SK-N-SH (cell line): ENCODE data around the gene GRM2. TPM values are rescaled to one million over a fixed set of nuclear protein-coding genes. Genes with fewer than 3 reads are reported as not detected.

Experiments used
- CTCF ChIA-PET: fragments of 300-600, 350-600 bp; formaldehyde crosslinking; extraction: SDS; loops from one replicate; lab custom pipeline; 2021; lab: Yijun Ruan, JAX
- POLR2A ChIA-PET: fragments of 350-600 bp; sonication (Branson Sonifier 250); formaldehyde crosslinking; extraction: SDS; loops from one replicate; lab custom pipeline; 2020; ENCODE audit warnings: antibody characterized with exemption, inconsistent platforms; lab: Yijun Ruan, JAX
- DNase-seq: peaks from one replicate; pipeline ENCODE4 v3.0.0; 2012
- H2AFZ ChIP-seq: fragments of 200-600 bp; sonication (generic); 2 replicates; pipeline ENCODE4 v1.8.1; 2016; ENCODE audit warnings: antibody characterized with exemption, mild to moderate bottlenecking, low read depth
- H3F3A ChIP-seq: fragments of 200-600 bp; sonication (generic); replicated peaks from 2 replicates; pipeline ENCODE3; 2016; ENCODE audit warnings: antibody characterized with exemption, mild to moderate bottlenecking; ENCODE audit not compliant: insufficient read depth
- H3K27ac ChIP-seq, 2 experiments: fragments of 200-500 bp in 1 of 2; fragments of 200-600 bp in 1 of 2; sonication (Bioruptor generic) in 1 of 2; sonication (generic), shearing (Covaris generic) in 1 of 2; 2 replicates each; pipeline versions ENCODE4 v1.5.1 to v1.6.1; 2014 to 2016; ENCODE audit warnings: low read depth in 2 of 2, inconsistent platforms in 1 of 2, low read length in 1 of 2, mild to moderate bottlenecking in 1 of 2, mixed read lengths in 1 of 2
- H3K27me3 ChIP-seq: fragments of 200-600 bp; sonication (generic), shearing (Covaris generic); 2 replicates; pipeline ENCODE4 v1.6.1; 2016; ENCODE audit warnings: mixed run types; ENCODE audit not compliant: insufficient read depth
- H3K36me3 ChIP-seq, 2 experiments: fragments of 200-500 bp in 1 of 2; fragments of 200-600 bp in 1 of 2; sonication (Bioruptor generic) in 1 of 2; sonication (generic) in 1 of 2; replicated peaks in 1 of 2; 2 replicates each; pipeline versions ENCODE3 to v1.5.1; 2014 to 2016; ENCODE audit warnings: low read length in 1 of 2, mild to moderate bottlenecking in 1 of 2; ENCODE audit not compliant: insufficient read depth in 2 of 2, control insufficient read depth in 1 of 2
- H3K4me1 ChIP-seq, 2 experiments: fragments of 200-500 bp in 1 of 2; fragments of 200-600 bp in 1 of 2; sonication (Bioruptor generic) in 1 of 2; sonication (generic), shearing (Covaris generic) in 1 of 2; 2 replicates each; pipeline versions ENCODE4 v1.5.1 to v1.6.1; 2014 to 2016; ENCODE audit warnings: low read depth in 1 of 2, low read length in 1 of 2, mixed run types in 1 of 2; ENCODE audit not compliant: insufficient read depth in 2 of 2, control insufficient read depth in 1 of 2
- H3K4me2 ChIP-seq: fragments of 200-600 bp; sonication (generic), shearing (Covaris generic); 2 replicates; pipeline ENCODE4 v1.6.1; 2017; ENCODE audit warnings: mixed run types
- H3K4me3 ChIP-seq, 2 experiments: fragments of 200-500 bp in 1 of 2; fragments of 200-600 bp in 1 of 2; sonication (Bioruptor generic) in 1 of 2; sonication (generic), shearing (Covaris generic) in 1 of 2; 2 replicates each; pipeline versions ENCODE4 v1.5.1 to v1.8.1; 2014 to 2016; ENCODE audit warnings: low read depth in 2 of 2, inconsistent platforms in 1 of 2, low read length in 1 of 2, mild to moderate bottlenecking in 1 of 2, mixed read lengths in 1 of 2, moderate library complexity in 1 of 2
- H3K79me2 ChIP-seq: fragments of 200-600 bp; sonication (generic); 2 replicates; pipeline ENCODE4 v1.8.1; 2017; ENCODE audit warnings: mild to moderate bottlenecking; ENCODE audit not compliant: insufficient read depth
- H3K9ac ChIP-seq: fragments of 200-600 bp; sonication (generic); 2 replicates; pipeline ENCODE4 v1.6.1; 2017; ENCODE audit warnings: mixed run types
- H3K9me2 ChIP-seq: fragments of 200-600 bp; sonication (generic); 2 replicates; pipeline ENCODE4 v1.6.1; 2017; ENCODE audit warnings: mixed run types
- H3K9me3 ChIP-seq: fragments of 200-600 bp; sonication (generic); 2 replicates; pipeline ENCODE4 v1.6.1; 2017; ENCODE audit warnings: mixed run types, mild to moderate bottlenecking, moderate library complexity
- H4K20me1 ChIP-seq: fragments of 200-600 bp; sonication (generic); 2 replicates; pipeline ENCODE4 v1.6.1; 2017; ENCODE audit warnings: mild to moderate bottlenecking, mixed run types; ENCODE audit not compliant: insufficient read depth
- CHD2 ChIP-seq: fragments of 150-350 bp; IDR thresholded peaks from 2 replicates; pipeline ENCODE4 v1.6.1; 2018; ENCODE audit warnings: low read length; ENCODE audit not compliant: partially characterized antibody
- CTCF ChIP-seq: fragments of 200-600 bp; sonication (generic); IDR thresholded peaks from 2 replicates; pipeline ENCODE4 v1.6.1; 2017; ENCODE audit warnings: antibody characterized with exemption, mild to moderate bottlenecking, moderate library complexity
- ELF1 ChIP-seq: IDR thresholded peaks from 2 replicates; pipeline ENCODE4 v1.4.0; 2012
- EP300 ChIP-seq, 2 experiments: IDR thresholded peaks; 2 replicates each; pipeline versions ENCODE4 v1.4.0 to v1.6.1; 2012; ENCODE audit warnings: borderline replicate concordance in 1 of 2, low read depth in 1 of 2, low read length in 1 of 2
- FOSL2 ChIP-seq: IDR thresholded peaks from 2 replicates; pipeline ENCODE4 v1.4.0; 2012; ENCODE audit warnings: low read depth, mild to moderate bottlenecking, moderate library complexity, borderline replicate concordance
- FOXM1 ChIP-seq: IDR thresholded peaks from 2 replicates; pipeline ENCODE4 v1.4.0; 2012; ENCODE audit warnings: low read depth, mild to moderate bottlenecking
- GABPA ChIP-seq: IDR thresholded peaks from 2 replicates; pipeline ENCODE4 v1.4.0; 2012; ENCODE audit warnings: low read depth, mild to moderate bottlenecking
- GATA2 ChIP-seq: sonication (generic); formaldehyde crosslinking; IDR thresholded peaks from 2 replicates; pipeline ENCODE4 v1.5.0; 2020; ENCODE audit warnings: mild to moderate bottlenecking, missing genetic modification reagents
- IRF3 ChIP-seq: fragments of 150-350 bp; IDR thresholded peaks from 2 replicates; pipeline ENCODE4 v1.6.1; 2016; ENCODE audit warnings: mild to moderate bottlenecking, low read depth, low read length
- MAX ChIP-seq: IDR thresholded peaks from 2 replicates; pipeline ENCODE4 v1.4.0; 2012; ENCODE audit warnings: low read depth
- MEF2A ChIP-seq: IDR thresholded peaks from 2 replicates; pipeline ENCODE4 v1.4.0; 2012; ENCODE audit warnings: low read depth, borderline replicate concordance
- MXI1 ChIP-seq: IDR thresholded peaks from 2 replicates; pipeline ENCODE4 v1.6.1; 2012; ENCODE audit warnings: mild to moderate bottlenecking, low read depth, low read length, improper control_type of control experiment
- NFIC ChIP-seq: IDR thresholded peaks from 2 replicates; pipeline ENCODE4 v1.4.0; 2012; ENCODE audit warnings: borderline replicate concordance
- NRF1 ChIP-seq: IDR thresholded peaks from 2 replicates; pipeline ENCODE4 v1.6.1; 2012; ENCODE audit warnings: low read depth, mild to moderate bottlenecking, low read length
- PBX3 ChIP-seq: IDR thresholded peaks from 2 replicates; pipeline ENCODE4; 2012
- POLR2AphosphoS5 ChIP-seq: IDR thresholded peaks from 2 replicates; pipeline ENCODE4 v1.6.1; 2012; ENCODE audit warnings: low read depth, low read length
- RAD21 ChIP-seq: IDR thresholded peaks from 2 replicates; pipeline ENCODE4 v1.6.1; 2012; ENCODE audit warnings: mild to moderate bottlenecking, low read length
- RCOR1 ChIP-seq: fragments of 150-350 bp; IDR thresholded peaks from 2 replicates; pipeline ENCODE4 v1.6.1; 2017; ENCODE audit warnings: antibody characterized with exemption, low read length
- RFX5 ChIP-seq: IDR thresholded peaks from 2 replicates; pipeline ENCODE4 v1.6.1; 2012; ENCODE audit warnings: mild to moderate bottlenecking, improper control_type of control experiment, low read length
- SIN3A ChIP-seq: IDR thresholded peaks from 2 replicates; pipeline ENCODE4 v1.6.1; 2012; ENCODE audit warnings: low read depth, mild to moderate bottlenecking, low read length, moderate library complexity, borderline replicate concordance
- SMC3 ChIP-seq: IDR thresholded peaks from 2 replicates; pipeline ENCODE4 v1.6.1; 2012; ENCODE audit warnings: low read depth, low read length, improper control_type of control experiment
- TAF1 ChIP-seq: IDR thresholded peaks from 2 replicates; pipeline ENCODE4 v1.6.1; 2012; ENCODE audit warnings: low read depth, mild to moderate bottlenecking, low read length, moderate library complexity, borderline replicate concordance
- TCF12 ChIP-seq: IDR thresholded peaks from 2 replicates; pipeline ENCODE4 v1.4.0; 2012
- TEAD4 ChIP-seq: IDR thresholded peaks from 2 replicates; pipeline ENCODE4 v1.4.0; 2012; ENCODE audit warnings: mild to moderate bottlenecking, borderline replicate concordance; ENCODE audit not compliant: insufficient read depth
- USF1 ChIP-seq: IDR thresholded peaks from 2 replicates; pipeline ENCODE4 v1.4.0; 2012; ENCODE audit warnings: low read depth, borderline replicate concordance
- YY1 ChIP-seq: IDR thresholded peaks from 2 replicates; pipeline ENCODE4 v1.4.0; 2012; ENCODE audit warnings: low read depth, mild to moderate bottlenecking
- WGBS: methylation state at CpG from one replicate; pipeline ENCODE4 v1.1.6; 2017; ENCODE audit warnings: low lambda C conversion rate; 5-methylcytosine and 5-hydroxymethylcytosine counted together
- polyA plus RNA-seq, 3 experiments: library from polyadenylated mRNA; depleted of rRNA; stranded (reverse); fragments of >200 nt; gene quantifications; 2 replicates each; pipeline ENCODE4 v1.2.3, GENCODE V29; 2012

The GRM2 gene
- polyA plus RNA-seq, 1 of the 3 experiments (the other 2 are of a cell fraction) = 0.15 TPM

- POLR2A ChIA-PET = no interaction called here
- H3K27me3 ChIP-seq = no peaks in the 10 kb centered on the region
- H3F3A ChIP-seq = no peaks in the 10 kb centered on the region
- no peak overlapping the region for H2AFZ ChIP-seq
- no peak overlapping the region for H3K27ac ChIP-seq
- no peaks in the 10 kb centered on the region for H3K9me2 ChIP-seq
- no peak for DNase-seq
- H3K79me2 ChIP-seq = no peaks in the 10 kb centered on the region
- H3K9me3 ChIP-seq = no peaks in the 10 kb centered on the region
- WGBS = 72% methylated on average over 8 of the region's 8 CpGs
- TF ChIP-seq SMC3 = no peak
- no peak for TF ChIP-seq ELF1
- no peak for TF ChIP-seq RFX5
- no peak for TF ChIP-seq MEF2A
- no peak for TF ChIP-seq RAD21
- TF ChIP-seq TEAD4 = no peak
- no peak for TF ChIP-seq IRF3
- no peak for TF ChIP-seq MXI1
- TF ChIP-seq TAF1 = no peak
- TF ChIP-seq CHD2 = no peak
- no peak for TF ChIP-seq YY1
- no peak for TF ChIP-seq FOSL2
- TF ChIP-seq FOXM1 = no peak
- TF ChIP-seq RCOR1 = no peak
- TF ChIP-seq PBX3 = no peak
- TF ChIP-seq NFIC = no peak
- no peak for TF ChIP-seq SIN3A
- TF ChIP-seq POLR2AphosphoS5 = no peak
- H3K4me3 ChIP-seq = no peak overlapping the region
- CTCF ChIA-PET = interaction anchor here (0.9 to 6.0 kb wide), 4 partner anchors 9 to 104 kb away, joined by 3 to 138 read pairs (median 4); no protein-coding TSS in a partner anchor
- H3K4me1 ChIP-seq = peaks cover 0 to 2% of the 10 kb centered on the region in 2 experiments; a peak in 1 of 4 replicates
- no peaks in the 10 kb centered on the region for H3K36me3 ChIP-seq
- no peaks in the 10 kb centered on the region for H4K20me1 ChIP-seq
- H3K4me2 ChIP-seq = no peak overlapping the region
- H3K9ac ChIP-seq = no peak overlapping the region
Observed at GRCh38 chr3:51715977-51716294, 9.1 kb downstream of the GRM2 start.

- no peak for TF ChIP-seq GABPA
- no peak for TF ChIP-seq NRF1
- no peak for TF ChIP-seq FOSL2
- TF ChIP-seq MEF2A = no peak
- TF ChIP-seq FOXM1 = no peak
- no peak for TF ChIP-seq RAD21
- no peak for TF ChIP-seq CTCF
- TF ChIP-seq GATA2 (CRISPR knock-in tag) = no peak
- no peak for TF ChIP-seq MAX
- TF ChIP-seq TCF12 = no peak
- no peak for TF ChIP-seq USF1
- TF ChIP-seq EP300 (IDR thresholded peaks at IDR 0.05; ENCODE audit: borderline replicate concordance in 1 of 2, low read depth in 1 of 2, low read length in 1 of 2) = no peak
- TF ChIP-seq PBX3 = no peak
- no peak for DNase-seq
- Histone ChIP-seq H3K4me2 (no peak overlapping the region), H3K36me3 (no peaks in the 10 kb centered on the region), H2AFZ (no peak overlapping the region), H3K27ac (no peak overlapping the region), H3K27me3 (no peaks in the 10 kb centered on the region), H3K79me2 (no peaks in the 10 kb centered on the region), H3F3A (no peaks in the 10 kb centered on the region), H3K9me3 (no peaks in the 10 kb centered on the region), H3K9ac (no peak overlapping the region), H3K4me1 (peaks cover 0 to 2% of the 10 kb centered on the region in 2 experiments; a peak in 1 of 4 replicates), H3K4me3 (no peak overlapping the region), H4K20me1 (no peaks in the 10 kb centered on the region), H3K9me2 (no peaks in the 10 kb centered on the region)
- WGBS = 63% methylated on average over 3 of the region's 5 CpGs
- POLR2A ChIA-PET = no interaction called here
- CTCF ChIA-PET = interaction anchor here (0.9 to 6.0 kb wide), 4 partner anchors 8 to 103 kb away, joined by 3 to 138 read pairs (median 4); no protein-coding TSS in a partner anchor
Observed at GRCh38 chr3:51716805-51717204, 9.9 kb downstream of the GRM2 start.
